Cardiac fibroblast (primary cell): ENCODE results near the gene IGFLR1.

ENCODE experiments used
- DNase-seq, 2 donors: peaks; one replicate each; pipeline versions ENCODE4 v3.0.0 to v3.0.0-alpha.2; 2010; ENCODE audit warnings: low read depth in 2 of 2
- H3K4me3 ChIP-seq, 2 donors: replicated peaks in 1 of 2; 1 replicate in 1 of 2; 2 replicates in 1 of 2; pipeline ENCODE4 v1.5.1; 2011; ENCODE audit warnings: low read depth in 2 of 2, low read length in 2 of 2, mild to moderate bottlenecking in 2 of 2, moderate library complexity in 1 of 2
- CTCF ChIP-seq: IDR thresholded peaks from one replicate; pipeline ENCODE4 v1.5.1; 2011; ENCODE audit warnings: low read depth, mild to moderate bottlenecking, low read length, inconsistent platforms

The IGFLR1 gene

GRCh38 chr19:35783469-35784434, 41.5 kb upstream of the IGFLR1 start:
- H3K4me3 ChIP-seq: no peak overlapping the region
- no peak for TF ChIP-seq CTCF
- no peak for DNase-seq

- no peak overlapping the region for H3K4me3 ChIP-seq
- no peak for TF ChIP-seq CTCF
- DNase-seq: no peak
These were observed 40.3 kb upstream of the IGFLR1 start for GRCh38 chr19:35782589-35782988.

GRCh38 chr19:35781650-35782049, 39.4 kb upstream of the IGFLR1 start:
- H3K4me3 ChIP-seq: no peak overlapping the region
- no peak for DNase-seq
- no peak for TF ChIP-seq CTCF

- no peak overlapping the region for H3K4me3 ChIP-seq
- no peak for TF ChIP-seq CTCF
- no peak for DNase-seq
These were observed 38.5 kb upstream of the IGFLR1 start for GRCh38 chr19:35780717-35781116.

- no peak for TF ChIP-seq CTCF
- DNase-seq: no peak
- no peak overlapping the region for H3K4me3 ChIP-seq
These were observed 37.8 kb upstream of the IGFLR1 start for GRCh38 chr19:35780058-35780457.

- H3K4me3 ChIP-seq: no peak overlapping the region
- no peak for TF ChIP-seq CTCF
- no peak for DNase-seq
These were observed 36.8 kb upstream of the IGFLR1 start for GRCh38 chr19:35779033-35779432.
